DOHH2 (cell line): ENCODE results near the gene PLSCR2.

Experiments used
- CTCF ChIP-seq: fragments of 200-600 bp; sonication (generic); IDR thresholded peaks from one replicate; pipeline ENCODE4 v1.5.1; 2014; ENCODE audit warnings: antibody characterized with exemption, mild to moderate bottlenecking, low read depth, low read length; ENCODE audit not compliant: poor library complexity, severe bottlenecking
- EZH2phosphoT487 ChIP-seq: fragments of 200-600 bp; sonication (generic); IDR thresholded peaks from 2 replicates; pipeline ENCODE4 v1.6.1; 2017; ENCODE audit warnings: borderline replicate concordance, mild to moderate bottlenecking, antibody characterized with exemption, low read length, moderate library complexity, mixed read lengths

DNA sequence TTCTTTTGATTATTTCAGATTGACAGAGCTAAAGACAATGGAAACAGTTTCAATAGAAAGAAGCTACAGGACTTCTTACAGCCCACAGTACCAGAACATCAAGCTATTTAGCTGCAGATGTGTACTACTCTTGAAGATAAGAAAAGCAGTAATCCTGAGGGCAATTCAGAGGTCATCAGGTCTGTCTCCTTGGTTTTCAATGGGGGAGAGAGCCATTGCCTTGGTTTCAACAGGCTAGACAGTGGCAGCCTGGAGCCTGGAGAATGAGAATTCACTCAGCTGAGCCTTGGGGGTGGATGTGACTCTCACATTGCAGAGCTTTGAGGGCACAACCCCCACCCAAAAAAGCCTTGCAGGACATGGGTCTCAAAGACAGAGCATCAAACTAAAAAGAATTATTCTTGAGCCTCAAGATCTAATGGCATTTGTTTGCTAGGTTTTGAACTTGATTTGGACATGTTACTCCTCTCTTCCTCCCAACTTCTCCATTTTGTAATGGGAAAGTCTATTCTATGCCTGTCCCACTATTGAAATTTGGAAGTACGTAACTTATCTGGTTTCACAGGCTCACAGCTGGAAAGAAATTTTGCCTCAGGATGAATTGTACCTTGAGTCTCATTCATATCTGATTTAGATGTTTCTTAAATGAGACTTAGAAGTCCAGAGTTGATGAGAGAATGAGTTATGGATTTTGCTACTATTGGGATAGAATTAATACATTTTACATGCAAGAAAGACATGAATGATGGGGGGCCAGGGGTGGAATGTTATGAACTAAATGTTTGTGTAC, 38.2 kb upstream of the PLSCR2 start:
- no peak for TF ChIP-seq CTCF
- no peak for TF ChIP-seq EZH2phosphoT487
